Smooth muscle cell of trachea (primary cell): Measurements from ENCODE around the gene TFR2. TPM values are rescaled to one million over a fixed set of nuclear protein-coding genes. Genes with fewer than 3 reads are reported as not detected.

Source experiments
- total RNA-seq: library from RNA; depleted of rRNA; stranded (reverse); fragments of >200 nt; gene quantifications from 2 replicates; pipeline ENCODE4 v1.2.1, GENCODE V29; 2014

Gene TFR2
- 0.33 TPM in 1 of 2 replicates, not detected in the other for total RNA-seq

DNA sequence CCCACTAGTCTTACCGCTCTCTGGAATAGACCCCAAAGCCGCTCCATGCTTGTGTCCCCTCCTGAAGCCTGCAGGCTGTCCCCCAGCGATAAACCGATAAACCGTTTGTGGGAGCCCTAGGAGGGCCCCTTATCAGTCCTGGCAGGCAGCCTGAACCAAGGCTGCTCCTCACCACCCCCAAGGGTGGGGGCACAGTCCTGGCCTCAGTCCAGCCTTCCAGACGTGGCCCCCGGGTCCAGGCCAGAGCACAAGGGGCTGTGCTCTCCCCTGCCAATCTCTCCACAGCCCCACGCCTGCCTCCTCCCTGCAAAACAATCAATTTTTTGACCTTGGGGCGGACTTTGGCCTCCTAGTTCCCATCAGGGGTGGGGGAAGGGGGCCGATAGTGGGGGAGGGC is at the start of gene TFR2:
Gene TFR2, minus strand, starts transcription at position 90 of the 397 bp plus-strand sequence. Its CDS starts 43 bp downstream, at position 47.

DNA sequence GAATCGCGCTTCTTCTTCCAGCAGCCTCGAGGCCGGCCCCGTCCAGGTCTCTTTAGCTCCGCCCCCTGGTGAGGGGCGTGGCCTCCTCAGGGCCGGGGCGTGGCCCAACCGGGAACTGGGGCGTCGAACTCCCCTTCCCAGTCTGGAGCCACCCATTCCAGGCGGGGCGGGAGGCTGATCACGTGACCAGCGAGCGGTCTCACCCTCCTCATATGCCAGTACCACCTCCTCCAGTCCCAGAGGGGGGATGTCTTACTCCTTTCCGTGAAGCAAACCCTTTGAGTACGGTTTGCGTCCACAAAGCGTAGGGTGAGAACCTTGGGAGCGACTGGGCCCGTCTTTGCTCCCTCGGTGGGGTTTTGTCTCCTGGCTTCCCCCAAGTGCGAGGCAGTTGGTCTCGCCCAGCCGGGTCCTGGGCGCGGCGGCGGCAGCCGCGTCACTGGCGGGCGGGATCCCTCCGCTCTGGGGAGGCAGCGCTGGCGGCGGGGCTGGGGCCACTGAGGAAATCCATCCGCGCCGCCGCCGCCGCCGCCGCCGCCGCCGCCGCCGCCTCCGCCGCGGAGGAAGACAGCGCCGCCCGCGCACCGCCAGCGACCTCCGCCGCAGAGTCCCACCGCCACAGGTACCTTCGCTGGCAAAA is 32.1 kb upstream of the TFR2 start, which contains the start of gene GNB2:
Gene GNB2, plus strand, starts transcription at position 439 of the 640 bp plus-strand sequence. CDS start 2,526 bp downstream, outside the sequence.

DNA sequence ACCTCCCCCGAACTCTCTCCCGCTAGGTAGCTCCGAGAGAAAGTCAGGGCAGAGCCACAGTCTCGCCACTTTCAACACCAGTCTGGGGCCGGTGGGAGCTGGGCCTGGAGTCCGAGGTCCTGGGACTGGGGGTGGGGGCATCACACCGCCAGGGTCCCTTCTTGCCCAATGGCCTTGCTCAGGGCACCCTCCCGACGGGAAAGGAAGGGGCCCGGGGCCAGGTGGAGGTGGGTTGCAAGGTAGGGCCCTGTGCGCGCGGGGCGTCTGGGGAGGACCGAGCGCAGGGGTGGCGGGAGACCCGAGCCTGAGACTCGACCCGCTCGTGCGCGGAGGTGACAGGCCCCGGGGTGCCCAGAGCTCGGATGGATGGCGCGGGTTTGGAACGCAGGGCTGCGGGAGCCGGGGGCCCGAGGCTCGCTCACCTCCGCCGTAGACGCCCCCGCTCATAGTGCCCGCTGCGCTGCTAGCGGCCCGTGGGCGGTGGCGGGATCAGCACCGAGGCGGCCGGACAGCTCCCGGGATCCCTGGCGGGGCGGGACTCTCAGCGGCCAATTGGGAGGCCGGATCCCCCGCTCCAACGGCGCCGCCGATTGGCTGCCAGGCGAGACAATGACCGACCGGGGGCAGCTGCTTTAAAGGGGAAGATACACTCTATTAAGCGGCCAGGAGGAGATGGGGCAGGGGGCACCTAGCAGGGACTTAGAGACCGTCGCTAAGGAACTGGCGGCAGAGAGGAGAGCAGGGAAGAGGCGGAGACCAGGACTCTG is 14.7 kb upstream of the TFR2 start, which contains the start of gene ACTL6B:
Gene ACTL6B, minus strand, starts transcription at position 541 of the 767 bp plus-strand sequence. Its CDS starts 94 bp downstream, at position 447.

DNA sequence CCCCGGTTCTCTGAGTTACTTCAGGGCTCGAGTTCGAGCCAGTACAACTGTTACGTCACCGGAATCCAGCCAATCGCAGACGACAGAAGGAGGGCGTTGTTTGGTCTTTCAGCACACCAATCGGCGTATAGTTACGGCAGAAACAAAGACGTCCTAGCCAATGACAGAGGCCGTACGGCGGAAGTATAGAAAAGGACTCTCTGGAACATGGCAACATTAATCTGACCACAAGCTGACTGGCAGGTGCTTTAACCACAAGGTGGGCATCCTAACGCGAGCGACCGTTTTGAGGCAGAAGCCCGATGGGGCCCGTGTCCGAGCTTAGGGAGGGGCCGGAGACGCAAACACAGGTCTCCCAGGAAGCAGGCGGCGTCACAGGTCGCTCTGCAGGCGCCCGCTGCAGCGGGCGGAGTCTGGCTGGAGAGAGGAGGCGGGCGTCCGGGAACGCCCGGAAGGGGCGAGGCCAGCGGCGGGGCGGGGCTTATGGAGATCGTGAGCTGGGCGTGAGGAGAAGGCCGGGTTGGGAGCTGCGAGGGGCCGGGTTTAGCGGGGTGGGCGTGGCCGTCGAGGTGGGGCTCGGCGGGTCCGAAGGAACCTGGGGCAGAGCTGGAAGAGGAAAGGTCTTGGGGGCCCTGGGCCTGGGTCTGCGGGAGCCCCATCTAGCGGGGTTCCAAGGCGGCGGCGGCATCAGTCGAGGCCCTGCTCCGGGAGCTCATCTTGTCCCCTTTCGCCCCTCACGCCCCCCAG is 29.2 kb downstream of the TFR2 start, which contains the start of gene MOSPD3:
Gene MOSPD3, plus strand, starts transcription at position 558 of the 747 bp plus-strand sequence. CDS start 252 bp downstream, outside the sequence.

DNA sequence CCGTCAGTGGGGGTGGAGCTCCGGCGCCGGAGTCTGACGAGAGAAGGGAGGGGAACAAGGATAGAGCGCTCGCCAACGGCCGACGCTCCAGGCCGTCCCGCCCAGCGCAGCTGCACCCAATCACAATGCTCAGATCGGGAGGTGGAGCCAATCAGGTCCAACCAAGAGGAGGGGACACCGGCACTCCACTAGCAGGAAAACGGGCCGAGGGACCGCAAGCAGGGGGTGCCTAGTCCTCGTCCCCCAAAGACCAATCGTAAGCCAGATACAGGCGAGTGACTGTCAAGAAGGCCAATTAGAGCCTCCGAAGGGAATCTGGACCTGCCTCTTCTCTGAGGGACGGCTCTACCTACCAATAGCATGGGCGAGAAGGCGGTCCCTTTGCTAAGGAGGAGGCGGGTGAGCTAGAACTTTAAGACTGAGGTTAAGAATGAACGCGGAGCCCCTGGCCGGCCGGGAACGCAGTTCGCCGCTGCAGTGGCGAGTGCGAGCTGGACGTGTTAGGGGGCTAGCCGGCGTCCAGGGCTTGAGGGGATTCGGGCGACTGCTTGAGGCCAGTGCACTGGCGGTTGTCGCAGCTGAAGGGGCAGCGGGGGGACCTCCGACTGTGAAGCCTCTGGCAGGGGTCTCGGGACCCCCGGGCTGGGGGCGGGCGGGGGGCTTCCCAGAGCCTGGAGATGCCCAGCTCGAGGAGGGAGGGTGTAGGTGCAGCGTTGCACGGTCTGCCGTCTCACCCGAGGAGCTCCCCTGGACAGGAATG is 54.9 kb downstream of the TFR2 start, which contains the start of gene FBXO24:
Gene FBXO24, plus strand, starts transcription at position 63 of the 760 bp plus-strand sequence. Its CDS starts 298 bp downstream, at position 361.

DNA sequence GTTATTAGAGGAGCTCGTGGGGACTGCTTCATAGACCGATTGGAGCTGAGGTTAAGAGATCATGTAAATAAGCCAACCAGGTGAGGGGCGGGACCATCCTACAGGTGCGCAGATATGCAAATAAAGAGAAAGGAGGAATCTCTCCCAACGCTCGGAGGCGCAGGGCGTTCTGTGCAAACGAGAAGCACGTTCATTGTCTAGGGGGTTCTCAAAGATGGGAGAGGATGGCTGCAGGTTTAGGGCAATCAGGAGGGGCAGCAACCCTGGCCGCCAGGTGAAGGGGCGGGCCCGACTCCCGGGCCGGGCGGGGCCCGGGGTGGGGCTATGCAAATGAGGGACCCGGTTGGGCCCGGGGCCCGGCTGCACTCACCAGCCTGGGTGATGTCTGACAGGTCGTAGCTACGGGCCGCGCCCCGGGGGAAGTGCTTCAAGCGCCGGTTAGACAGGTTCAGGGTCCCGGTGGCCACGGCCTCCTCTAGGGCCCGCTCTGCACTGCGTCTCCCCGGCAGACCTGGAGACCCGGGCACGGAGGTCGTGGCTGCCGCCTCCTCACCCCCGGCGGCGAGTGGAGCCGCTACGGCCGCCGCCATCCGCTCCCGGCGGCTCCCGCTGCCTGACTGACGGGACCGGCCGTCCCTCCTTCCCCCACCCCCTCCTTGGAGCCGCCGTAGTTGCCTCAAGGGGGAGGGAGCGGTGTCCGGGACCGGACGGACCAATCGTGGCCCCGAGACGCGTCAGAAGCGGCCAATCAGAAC is 55.7 kb downstream of the TFR2 start, which contains the start of gene LRCH4:
Gene LRCH4, minus strand, starts transcription at position 619 of the 755 bp plus-strand sequence. Its CDS starts 29 bp downstream, at position 590.

DNA sequence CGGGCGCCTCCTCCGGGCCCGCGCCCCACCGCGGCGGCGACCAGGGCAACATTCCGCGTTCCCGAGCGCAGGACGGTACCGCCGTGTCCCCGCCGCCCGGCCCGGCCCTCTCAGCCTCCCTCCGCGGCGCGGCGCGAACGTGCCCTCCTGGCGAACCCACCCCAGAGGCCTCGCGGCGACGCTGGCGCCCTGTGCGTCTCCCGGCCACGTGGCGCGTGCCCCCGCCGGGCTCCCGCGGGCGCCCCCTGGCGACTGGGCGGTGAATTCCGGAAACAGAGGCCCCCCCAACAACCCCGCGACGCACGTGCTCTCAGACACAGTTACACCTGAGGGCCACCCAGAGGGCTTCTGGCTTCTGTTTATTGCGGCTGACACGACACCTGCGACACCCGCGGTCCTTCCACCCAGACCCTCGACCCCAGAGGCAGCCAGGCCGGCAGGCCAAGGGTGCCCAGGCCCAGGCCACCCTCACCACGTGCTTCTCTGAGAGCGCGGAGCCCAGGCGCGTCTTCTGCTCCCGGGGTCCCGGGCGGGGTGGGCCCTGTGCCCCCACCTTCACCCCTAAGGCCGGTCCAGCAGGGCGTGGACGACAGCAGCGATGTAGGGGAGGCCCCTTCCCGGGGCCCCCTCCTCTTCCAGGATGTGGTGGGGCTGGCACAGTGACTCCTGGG is 67.5 kb downstream of the TFR2 start, which contains the start of gene SAP25:
Gene SAP25, minus strand, starts transcription at position 210 of the 671 bp plus-strand sequence. Its CDS starts 158 bp downstream, at position 52.

Other genes starting within 250 kb of the TFR2 start
- 1.2 and 1.3 TPM in 2 replicates for gene ZCWPW1, start 212.8 kb downstream of the TFR2 start, total RNA-seq
- 31.6 and 38.2 TPM in 2 replicates for gene MEPCE, start 211.7 kb downstream of the TFR2 start, total RNA-seq
- 20.7 and 23.1 TPM in 2 replicates for gene PPP1R35, start 205.1 kb downstream of the TFR2 start, total RNA-seq
- 0.73 and 2.6 TPM in 2 replicates for gene SPACDR, start 177.3 kb downstream of the TFR2 start, total RNA-seq
- 24.9 and 35.6 TPM in 2 replicates for gene TSC22D4, start 162.3 kb downstream of the TFR2 start, total RNA-seq
- gene NYAP1, start 157.6 kb downstream of the TFR2 start, total RNA-seq = 1.3 and 3.5 TPM in 2 replicates
- 6.1 and 8.4 TPM in 2 replicates for gene AGFG2, start 102.3 kb downstream of the TFR2 start, total RNA-seq
- gene SAP25, start 67.7 kb downstream of the TFR2 start, total RNA-seq = not detected in 2 replicates
- 20.5 and 21.2 TPM in 2 replicates for gene LRCH4, start 55.4 kb downstream of the TFR2 start, total RNA-seq
- gene FBXO24, start 55.2 kb downstream of the TFR2 start, total RNA-seq = 0.15 and 0.33 TPM in 2 replicates
- gene PCOLCE, start 39.2 kb downstream of the TFR2 start, total RNA-seq = 179 and 311 TPM in 2 replicates
- 7.1 and 7.9 TPM in 2 replicates for gene MOSPD3, start 29.0 kb downstream of the TFR2 start, total RNA-seq
- not detected in 2 replicates for gene ACTL6B, start 14.9 kb upstream of the TFR2 start, total RNA-seq
- gene GNB2, start 32.2 kb upstream of the TFR2 start, total RNA-seq = 113 and 118 TPM in 2 replicates
- gene GIGYF1, start 52.7 kb upstream of the TFR2 start, total RNA-seq = 20.4 and 23.5 TPM in 2 replicates
- 31.4 and 40.1 TPM in 2 replicates for gene POP7, start 64.6 kb upstream of the TFR2 start, total RNA-seq
- not detected in 2 replicates for gene EPO, start 78.9 kb upstream of the TFR2 start, total RNA-seq
- gene ZAN, start 92.0 kb upstream of the TFR2 start, total RNA-seq = not detected in 2 replicates
- 37.7 and 64.2 TPM in 2 replicates for gene EPHB4, start 186.0 kb upstream of the TFR2 start, total RNA-seq
- 17.9 and 29.9 TPM in 2 replicates for gene SLC12A9, start 211.2 kb upstream of the TFR2 start, total RNA-seq
- gene TRIP6, start 225.8 kb upstream of the TFR2 start, total RNA-seq = 102 and 103 TPM in 2 replicates
- gene SRRT, start 233.6 kb upstream of the TFR2 start, total RNA-seq = 40.3 and 54.1 TPM in 2 replicates
- 3.9 and 10.4 TPM in 2 replicates for gene UFSP1, start 248.2 kb upstream of the TFR2 start, total RNA-seq